NCI-H2196 treated with DMSO at 0.1 percent for 48 hours (cell line): ENCODE results near the gene GPR148.

Experiments used
- DNase-seq: peaks from one replicate; lab custom pipeline; 2025; ENCODE audit not compliant: unreplicated experiment; lab: John Stamatoyannopoulos, UW

GPR148 gene

DNA sequence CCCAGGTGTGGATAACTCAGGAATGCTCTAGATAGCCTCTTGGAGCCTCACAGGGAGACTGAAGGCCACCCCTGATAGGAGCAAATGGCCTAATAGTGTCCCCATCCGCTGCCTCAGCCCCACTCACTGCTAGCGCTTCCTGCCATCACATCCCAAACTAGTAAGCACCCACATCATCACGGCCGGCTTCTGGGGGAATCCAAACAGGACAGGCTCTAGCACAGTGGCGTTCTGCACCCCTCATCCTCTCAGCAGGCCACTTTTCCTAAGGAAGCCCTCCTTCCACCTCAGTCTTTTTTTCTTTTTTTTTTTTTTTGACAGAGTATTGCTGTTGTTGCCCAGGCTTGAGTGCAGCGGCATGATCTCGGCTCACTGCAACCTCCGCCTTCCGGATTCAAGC, 20.2 kb downstream of the GPR148 start:
- DNase-seq = no peak

DNA sequence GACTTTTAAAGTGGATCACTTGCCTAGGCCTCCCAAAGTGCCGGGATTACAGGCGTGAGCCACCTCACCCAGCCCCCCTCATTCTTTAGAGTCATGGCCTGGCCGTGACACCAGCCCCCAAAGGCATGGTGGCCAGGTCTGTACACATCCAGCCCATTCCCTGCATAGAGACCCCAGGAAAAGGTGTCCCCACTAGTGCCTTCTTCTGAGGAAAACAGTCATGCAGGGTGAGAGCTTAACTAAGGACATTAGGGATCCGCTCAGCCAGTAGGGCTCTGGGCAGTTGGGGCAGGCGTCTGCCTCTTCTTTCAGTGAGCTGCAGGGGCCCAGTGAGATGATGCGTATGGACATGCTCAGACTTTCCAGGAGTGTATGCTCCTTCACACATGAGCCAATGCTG, 20.8 kb downstream of the GPR148 start:
- DNase-seq = no peak

DNA sequence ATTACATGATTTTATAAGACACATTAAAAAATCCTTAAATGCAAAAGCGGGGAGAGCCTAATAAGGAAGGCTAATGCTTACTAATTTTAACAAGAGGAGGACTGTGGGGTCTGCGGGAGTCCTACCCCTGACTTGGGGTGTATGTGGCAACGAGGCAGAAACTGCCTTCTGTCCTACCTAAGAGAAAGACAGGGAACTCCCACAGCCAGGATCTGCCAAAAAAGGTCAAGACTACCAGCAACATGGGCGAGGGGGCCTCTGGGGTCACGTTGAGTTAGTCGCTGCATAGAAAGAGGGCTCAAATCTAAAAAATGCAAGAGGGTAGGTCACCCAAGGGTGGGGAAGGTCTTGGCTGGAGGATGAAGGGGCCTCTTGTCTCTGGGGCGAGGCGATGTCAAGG, 25.9 kb downstream of the GPR148 start:
- no peak for DNase-seq

DNA sequence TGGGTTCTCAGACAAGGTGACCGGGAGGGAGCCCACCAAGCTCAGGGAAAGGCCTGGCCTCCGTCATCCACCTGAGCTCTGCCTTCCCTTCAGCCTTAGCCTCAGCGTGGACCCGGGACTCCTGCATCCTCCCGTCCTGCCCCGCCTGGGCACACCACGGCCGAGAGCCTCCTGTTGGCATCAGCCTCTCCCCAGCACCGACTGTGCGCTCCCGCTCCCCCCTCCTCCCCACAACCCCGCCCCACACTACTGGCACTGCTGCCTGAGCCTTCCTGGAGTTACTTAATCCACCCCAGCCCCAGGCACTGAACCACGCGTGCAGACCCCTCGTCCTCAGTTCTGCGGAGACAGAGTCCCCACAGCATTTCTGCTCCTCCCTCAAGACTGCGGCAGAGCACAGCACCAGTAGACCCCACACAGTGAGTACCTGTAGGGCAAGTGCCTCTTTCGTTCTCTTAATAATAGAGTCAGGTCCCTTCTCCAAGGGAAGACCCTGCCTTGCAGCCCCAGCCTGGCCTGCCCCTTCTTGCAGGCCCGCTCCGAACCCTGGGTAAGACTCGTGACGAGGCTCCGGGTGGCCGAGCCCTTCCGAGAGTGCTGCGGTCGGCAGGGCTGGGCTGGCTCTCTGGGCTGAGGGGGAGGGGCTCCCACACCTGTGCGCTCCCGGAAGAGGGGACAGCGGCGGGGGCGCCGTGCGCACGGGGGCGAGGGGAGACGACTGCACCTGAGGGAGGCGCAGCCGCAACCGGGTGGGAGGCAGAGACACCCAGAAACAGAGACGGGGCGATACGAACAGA, 26.6 kb downstream of the GPR148 start, which contains the start of gene AMER3:
TSS of gene AMER3 (plus strand) at position 285 of the 797 bp plus-strand sequence. CDS start 6,533 bp downstream, outside the sequence.
- DNase-seq = peak; percentile 30

DNA sequence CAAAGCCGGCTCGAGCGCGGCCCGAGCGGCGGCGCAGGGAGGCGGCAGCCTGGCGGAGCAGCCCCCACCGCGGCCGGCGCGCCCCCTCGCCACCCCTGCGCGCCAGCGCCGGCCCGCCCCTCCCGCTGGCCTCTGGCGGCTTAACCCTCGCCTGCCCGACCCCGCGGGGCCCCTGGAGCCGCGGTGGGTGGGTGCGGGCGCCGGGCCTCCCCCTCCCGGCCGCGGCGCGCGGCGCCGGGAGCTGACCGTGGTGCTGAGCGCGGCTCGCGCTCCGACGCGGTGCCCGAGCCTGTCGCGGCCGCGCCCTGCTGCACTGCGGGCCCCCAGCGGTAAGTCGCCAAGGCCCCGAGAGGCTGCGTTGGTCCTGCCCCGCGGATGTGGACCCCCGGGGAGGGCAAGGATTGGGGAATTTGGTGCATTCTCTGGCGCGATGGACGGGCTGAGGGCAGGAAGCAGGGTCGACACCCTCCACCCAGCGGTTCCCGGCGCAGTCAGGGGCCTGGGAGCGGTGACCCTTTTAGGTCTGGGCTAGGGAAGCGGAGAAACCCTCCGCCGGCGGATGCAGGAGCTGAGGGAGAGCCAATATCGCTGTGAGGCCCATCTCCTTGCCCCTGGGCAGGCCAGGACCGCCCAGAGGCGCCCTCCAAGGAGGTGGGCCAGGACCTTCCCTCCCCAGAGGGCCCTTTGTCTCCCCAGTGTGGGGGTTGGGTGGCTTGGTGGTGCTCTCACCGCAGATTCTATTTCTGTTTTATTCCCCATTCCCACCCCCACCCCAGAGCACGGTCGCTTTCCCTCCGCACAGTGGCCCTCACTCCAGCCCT, 27.4 kb downstream of the GPR148 start:
- no peak for DNase-seq

DNA sequence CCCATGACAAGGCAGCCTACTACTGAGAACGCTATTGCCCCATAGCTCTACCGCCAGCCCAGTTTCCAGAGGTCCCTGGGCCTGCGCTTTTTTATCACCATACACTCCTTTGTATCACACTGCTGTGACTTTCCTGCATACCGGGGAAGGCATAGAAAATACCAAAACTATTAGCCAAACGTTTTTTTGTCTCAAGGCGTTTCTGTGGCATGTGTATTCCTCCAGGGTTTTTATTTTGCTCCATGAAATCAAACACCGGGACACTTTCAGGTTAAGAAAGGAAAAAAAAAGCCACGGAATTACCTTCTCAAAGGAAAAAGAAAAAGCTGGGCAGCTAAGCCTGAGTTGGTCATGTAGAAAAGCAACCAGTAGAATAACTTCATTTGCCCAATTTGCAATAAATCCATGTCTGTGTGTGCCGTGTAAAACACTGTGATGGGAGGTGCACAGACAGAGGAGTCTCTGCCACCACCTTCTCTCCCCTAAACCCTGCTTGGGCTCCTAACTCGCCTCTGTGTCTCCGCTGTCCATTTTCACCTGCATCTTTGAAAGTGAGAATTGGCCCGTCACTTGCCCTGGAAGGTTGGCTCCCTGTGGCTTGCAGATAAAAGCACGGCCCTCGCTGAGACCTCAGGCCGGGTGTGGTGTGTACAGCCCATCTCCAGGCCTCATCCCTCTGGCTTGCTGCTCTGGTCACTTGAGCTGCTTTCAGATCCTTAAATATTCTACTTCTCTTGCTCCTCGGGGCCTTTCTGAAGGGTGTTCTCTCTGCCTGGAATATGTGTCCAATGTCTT, 28.2 kb downstream of the GPR148 start:
- DNase-seq = no peak

DNA sequence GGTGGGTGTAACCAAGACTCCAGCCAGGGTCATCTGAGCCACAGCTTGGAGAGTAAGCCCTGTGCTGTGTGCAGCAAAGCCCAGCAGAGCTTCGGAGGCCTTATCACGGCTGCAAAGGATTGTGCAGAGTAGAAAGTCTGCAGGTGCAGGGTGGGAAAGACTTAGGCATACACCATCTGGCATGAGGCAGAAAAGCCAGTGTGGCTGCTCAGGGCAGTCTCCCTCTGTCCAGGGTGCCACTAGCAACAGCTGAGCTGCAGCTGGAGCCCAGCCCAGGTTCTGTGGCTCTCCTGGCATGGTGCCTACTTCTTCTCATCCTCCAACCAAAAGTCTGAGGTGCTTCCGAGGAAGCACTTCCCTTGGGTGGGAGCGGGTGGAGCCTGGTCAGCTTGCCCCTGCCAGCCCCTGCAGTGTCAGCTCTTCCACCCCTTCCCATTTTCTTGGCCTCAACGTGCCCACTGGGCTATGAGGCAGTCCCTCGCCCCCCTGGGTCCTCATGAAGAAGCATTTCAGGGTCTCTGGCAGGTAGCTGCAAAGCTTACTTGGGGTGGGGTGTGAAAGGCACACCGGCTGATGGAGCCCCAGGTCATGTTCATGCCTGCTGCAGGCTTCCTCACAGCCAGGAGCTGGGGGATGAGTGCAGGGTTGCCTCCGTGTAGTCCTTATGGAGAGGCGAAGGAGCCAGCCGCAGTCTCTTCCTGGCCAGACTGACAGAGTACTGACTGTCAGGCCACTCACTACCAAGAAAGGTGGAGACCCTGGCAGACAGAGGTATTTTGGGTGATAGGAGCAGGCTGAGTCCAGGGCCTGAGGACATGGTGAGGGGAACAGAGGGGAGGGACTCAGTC, 31.3 kb downstream of the GPR148 start:
- peak; percentile 91 for DNase-seq

DNA sequence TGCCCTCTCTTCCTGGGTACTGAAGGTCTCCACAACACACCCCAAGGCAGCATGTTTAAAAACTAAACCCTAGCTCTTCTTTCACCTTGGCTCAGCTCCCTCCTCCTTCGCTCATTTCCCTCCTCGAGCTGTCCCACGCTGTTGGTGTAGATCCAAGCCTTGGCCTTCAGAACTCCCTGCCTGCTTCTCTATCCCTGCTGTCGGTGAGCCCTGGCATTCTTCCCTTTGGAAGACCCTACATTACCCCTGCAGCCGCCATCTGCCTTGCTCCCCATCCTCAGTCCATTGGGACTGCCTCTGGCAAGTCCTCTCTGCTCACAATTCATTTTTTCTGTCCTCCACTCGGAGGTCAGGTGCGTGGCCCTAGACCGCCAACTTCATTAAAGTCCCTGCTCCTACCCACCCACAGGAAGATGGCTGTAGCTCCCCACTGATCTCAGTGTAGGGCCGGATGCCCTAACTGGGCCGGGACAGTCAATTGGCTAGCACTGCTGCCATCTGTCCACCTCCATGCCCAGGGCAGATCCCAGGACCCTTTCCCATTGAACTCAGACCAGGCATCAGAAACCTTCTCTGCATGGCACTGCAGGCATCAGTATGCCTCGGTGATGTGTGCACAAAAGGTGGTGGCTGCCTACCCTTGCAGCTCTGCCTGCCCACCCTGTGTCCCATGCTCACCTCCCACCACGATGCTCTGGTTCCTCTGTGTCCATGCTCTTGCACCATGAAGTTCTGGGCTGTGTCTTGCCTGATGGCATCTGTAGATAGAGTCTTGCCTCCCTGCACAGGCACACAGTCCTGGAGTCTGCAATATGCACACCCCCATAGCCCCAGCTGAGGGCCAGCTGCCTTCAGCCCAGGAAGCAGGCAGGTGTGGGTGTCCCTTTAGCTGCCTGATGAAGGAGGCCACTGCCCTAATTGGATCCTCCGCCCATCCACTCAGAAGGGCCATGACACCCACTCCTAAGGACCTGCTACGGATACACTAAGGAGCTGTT, 32.2 kb downstream of the GPR148 start:
- DNase-seq = no peak

DNA sequence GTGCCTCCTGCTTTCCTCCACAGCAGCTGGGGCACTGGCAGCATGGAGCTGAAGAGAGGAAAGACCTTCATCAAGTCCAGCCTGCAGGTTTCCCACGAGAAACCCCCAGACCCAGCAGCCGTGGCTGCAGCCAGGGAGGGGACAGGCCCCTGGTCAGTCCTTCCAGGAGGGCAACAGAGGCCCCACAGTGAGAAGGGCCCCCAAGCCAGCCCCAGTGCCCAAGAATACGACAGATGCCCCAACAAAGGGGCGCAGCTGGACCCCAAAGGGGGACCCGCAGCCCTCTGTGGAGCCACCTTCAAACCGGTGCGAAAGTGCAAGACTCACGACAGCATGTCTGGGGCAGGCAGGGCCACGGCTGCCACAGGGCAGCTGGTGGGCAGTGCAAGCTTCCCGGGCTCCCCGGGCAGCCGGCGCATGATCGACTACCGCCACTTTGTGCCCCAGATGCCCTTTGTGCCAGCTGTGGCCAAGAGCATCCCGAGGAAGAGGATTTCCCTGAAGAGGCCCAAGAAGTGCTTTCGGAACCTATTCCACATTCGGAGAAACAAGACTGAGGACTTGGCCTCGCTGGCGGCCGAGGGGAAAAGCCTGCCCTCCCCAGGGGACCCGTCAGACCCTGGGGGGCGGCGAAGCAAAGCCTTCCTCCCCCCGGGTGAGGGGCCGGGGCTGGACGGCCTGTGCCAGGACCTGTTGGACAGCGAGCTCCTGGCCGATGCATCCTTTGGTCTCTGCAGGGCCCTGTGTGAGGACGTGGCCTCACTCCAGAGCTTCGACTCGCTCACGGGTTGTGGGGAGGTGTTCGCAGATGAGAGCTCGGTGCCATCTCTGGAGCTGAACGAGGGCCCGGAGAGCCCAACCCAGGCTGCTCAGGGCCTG, 33.4 kb downstream of the GPR148 start:
- DNase-seq = no peak

DNA sequence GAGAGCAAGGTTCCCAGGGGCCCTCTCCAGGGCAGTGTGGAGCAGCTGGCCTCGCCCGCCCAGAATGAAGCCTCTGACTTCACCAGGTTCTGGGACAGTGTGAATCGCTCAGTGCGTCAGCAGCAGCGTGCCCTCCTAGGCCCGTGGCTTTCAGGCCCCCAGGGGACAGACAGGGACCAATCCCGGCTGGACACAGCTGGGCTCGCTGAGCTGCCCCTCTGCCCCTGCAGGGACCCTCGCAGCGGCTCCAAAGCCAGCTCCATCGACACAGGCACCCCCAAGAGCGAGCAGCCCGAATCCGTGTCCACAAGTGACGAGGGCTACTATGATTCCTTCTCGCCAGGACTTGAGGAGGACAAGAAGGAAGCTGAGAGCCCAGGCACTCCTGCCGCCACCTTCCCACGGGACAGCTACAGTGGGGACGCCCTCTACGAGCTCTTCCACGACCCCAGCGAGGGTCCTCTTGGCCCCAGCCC, 34.1 kb downstream of the GPR148 start:
- DNase-seq = no peak

DNA sequence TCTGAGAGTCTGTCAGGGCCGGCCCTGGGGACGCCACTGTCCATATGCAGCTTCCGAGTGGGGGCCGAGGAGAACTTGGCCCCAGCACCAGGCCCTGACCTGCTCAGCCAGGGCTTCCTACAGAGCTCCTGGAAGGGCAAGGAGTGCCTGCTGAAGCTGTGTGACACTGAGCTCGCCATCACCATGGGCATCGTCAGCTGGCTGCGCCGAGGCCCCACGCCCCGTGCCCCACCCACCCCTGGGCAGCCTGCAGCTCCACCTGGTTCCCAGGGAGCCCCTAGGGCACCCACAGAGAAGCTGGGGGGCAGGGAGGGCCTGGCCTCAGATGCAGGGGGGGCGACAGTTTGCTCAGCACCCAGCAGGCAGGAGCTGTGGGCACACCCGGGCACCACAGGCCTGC, 34.5 kb downstream of the GPR148 start:
- no peak for DNase-seq

DNA sequence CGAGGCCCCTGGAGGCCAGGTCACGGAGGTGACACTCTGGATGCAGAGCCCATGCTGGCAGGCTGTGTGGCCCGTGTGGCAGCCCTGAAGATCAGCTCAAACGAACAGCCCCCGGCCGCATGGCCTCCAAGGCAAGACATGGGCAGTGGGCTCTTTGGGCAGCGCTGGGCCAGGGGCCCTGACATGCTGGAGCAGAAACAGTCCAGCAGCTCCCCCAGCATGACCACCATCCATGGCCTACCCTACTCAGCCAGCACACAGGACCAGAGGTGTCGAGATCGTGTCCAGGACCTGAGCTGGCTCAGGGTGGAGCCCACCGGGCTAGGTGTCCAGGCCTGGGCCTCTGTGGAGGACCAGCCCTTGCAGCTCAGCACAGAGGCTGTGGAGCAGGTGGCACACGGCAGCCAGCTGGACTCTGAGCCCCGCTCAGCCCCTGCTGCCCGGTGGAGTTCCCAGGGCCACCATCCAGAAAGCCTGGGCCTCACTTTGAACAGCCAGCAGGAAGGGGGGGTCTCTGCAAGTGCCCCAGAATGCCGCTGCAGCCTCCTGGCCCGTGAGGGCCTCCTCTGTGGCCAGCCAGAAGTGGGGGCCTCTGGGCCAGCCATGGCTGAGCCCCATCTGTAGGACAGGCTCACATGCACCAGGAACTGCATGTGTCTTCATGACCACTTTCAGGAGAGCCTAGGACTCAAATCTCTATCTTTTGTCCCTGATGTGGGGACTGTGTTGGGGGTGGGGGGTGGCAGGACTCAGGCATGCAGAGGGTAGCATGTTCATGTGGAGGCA, 35.4 kb downstream of the GPR148 start:
- DNase-seq = no peak

DNA sequence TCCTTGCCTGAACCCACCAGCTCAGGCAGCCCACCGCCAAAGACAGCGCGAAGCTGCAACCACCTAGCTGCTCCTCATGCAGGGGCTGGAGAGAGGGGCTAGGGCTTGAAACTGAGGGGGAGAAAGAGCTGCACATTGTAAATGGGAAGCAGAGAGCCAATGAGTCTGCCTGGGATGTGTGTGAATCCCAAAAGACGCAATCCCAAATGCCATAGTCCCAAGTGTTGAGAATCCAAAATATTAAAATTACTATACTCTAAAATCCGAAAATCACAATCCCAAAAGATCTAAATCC, 35.9 kb downstream of the GPR148 start:
- no peak for DNase-seq

DNA sequence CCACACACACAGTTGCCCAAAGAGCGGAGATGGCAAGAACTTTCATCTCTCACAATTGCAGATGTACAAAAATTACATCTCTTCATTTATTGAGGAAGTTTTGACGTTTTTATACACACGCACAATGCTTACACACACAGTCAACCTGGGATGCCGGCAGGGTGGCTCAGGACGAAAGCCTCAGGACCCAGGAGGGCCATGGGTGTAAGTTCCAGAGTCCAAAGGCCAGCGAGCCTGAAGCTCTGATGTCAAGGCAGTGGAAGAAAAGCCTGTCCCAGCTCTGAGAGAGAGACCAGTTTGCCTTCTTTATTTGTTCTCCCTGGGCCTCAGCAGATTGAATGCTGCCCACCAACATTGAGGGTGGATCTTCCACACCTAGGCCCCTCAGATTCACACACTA, 36.6 kb downstream of the GPR148 start:
- DNase-seq = no peak

DNA sequence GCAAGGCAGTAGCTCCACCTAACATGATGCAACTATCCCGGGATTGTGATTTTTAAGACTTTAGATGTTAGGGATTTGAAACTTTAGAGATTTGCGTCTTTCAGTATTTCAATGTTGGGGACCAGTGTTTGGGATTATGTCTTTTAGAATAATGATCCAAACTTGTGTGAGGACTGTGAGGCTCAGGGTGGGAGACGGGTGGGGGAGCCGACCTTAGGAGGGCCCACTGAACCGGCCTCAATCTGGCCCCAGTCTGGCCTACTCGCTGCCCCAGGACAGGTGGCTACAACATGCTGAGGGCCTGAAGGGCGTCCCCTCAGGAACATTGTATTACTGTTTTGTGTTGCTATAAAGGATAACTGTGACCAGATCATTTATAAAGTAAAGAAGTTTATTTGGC, 37.2 kb downstream of the GPR148 start:
- no peak for DNase-seq

DNA sequence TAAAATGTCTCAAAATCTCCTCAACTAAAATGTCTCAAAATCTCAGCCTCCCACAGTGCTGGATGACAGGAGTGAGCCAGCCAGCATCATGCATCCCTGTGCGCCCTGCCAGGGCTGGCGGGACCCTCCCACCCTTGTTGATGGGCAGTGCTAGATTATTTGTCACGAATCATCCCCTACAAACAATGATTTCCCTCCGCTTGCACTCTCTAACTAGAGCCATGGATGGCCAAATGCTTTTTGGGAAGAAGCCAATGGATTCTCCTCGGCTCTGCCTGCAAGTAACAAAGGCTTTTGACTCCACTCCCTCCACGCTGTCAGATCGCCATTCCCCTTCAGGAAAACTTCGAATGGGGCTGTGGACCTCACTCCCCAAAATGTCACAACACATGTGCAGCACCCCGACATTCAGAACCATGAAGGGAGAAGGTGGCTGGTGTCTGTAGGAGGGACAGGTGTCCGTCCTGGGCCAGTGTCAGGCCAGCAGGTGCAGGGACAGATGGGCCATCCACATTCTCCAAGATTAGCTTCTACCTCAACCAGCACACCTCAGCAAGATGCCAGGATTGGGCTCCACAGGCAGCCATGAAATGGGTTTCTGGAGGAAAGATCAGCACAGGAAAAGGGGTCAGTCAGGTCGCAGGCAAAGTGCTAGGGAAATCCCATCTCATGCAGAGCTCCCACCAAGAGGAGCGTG, 38.0 kb downstream of the GPR148 start:
- no peak for DNase-seq

DNA sequence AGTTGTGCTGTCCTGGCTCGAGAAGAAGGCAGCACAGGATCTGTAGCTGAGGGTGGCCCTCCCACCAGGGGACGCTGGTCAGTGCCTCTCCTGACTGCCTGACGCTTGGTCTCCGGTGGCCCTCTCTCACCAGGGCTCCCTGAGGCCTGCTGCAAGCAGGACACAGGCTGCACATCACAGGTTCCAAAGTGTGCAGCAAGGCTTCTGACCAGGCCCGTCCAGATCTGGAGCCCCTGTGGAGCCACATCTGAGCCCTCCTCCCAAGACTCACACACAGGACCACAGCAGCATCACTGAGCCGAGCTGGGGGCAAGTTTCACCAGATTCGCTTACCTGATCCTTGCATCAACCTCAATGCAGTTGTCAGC, 38.5 kb downstream of the GPR148 start:
- no peak for DNase-seq
